H1 (cell line): ENCODE results near the gene CD151. TPM values are rescaled to one million over a fixed set of nuclear protein-coding genes. Genes with fewer than 3 reads are reported as not detected.

Source experiments
- CTCF ChIA-PET: fragments of 300-600 bp; sonication (Branson Sonifier 250); formaldehyde crosslinking; loops from one replicate; lab custom pipeline; 2021; ENCODE audit not compliant: partially characterized antibody; lab: Charles Lee
- POLR2A ChIA-PET: fragments of 300-600 bp; sonication (Branson Sonifier 250); formaldehyde crosslinking; loops from one replicate; lab custom pipeline; 2021; ENCODE audit warnings: inconsistent platforms; ENCODE audit not compliant: partially characterized antibody; lab: Charles Lee
- DNase-seq, 2 experiments: peaks; one replicate each; pipeline versions ENCODE4 v3.0.0 to v3.0.0-alpha.2; 2010 to 2022; ENCODE audit warnings: low spot score in 2 of 2, low read depth in 1 of 2, mixed read lengths in 1 of 2
- FAIRE-seq: peaks from 2 replicates; lab custom pipeline; 2011; peaks lifted over from hg19 to GRCh38; lab: Jason Lieb, UNC
- H2AFZ ChIP-seq: 2 replicates; pipeline ENCODE4 v1.8.1; 2012; ENCODE audit warnings: low read length, inconsistent platforms
- H2AK5ac ChIP-seq: 2 replicates; pipeline ENCODE4 v1.6.1; 2013; ENCODE audit warnings: low read depth, low read length
- H2BK120ac ChIP-seq: replicated peaks from 2 replicates; pipeline ENCODE3; 2013; ENCODE audit warnings: low read depth, low read length, inconsistent platforms
- H2BK12ac ChIP-seq: 2 replicates; pipeline ENCODE4 v1.6.1; 2013; ENCODE audit warnings: low read depth, low read length
- H2BK15ac ChIP-seq: 2 replicates; pipeline ENCODE4 v1.6.1; 2013; ENCODE audit warnings: low read length
- H2BK20ac ChIP-seq: 2 replicates; pipeline ENCODE4 v1.6.1; 2013; ENCODE audit warnings: low read length
- H2BK5ac ChIP-seq: 2 replicates; pipeline ENCODE4 v1.6.1; 2013; ENCODE audit warnings: low read depth, low read length
- H3K14ac ChIP-seq: 2 replicates; pipeline ENCODE4 v1.6.1; 2013; ENCODE audit warnings: inconsistent platforms; ENCODE audit not compliant: insufficient read length
- H3K18ac ChIP-seq: 2 replicates; pipeline ENCODE4 v1.6.1; 2013; ENCODE audit warnings: low read length; ENCODE audit errors: extremely low read depth
- H3K23ac ChIP-seq: 2 replicates; pipeline ENCODE4 v1.6.1; 2013; ENCODE audit warnings: inconsistent platforms; ENCODE audit not compliant: insufficient read length
- H3K23me2 ChIP-seq: 2 replicates; pipeline ENCODE4 v1.6.1; 2013; ENCODE audit warnings: low read depth, low read length
- H3K27ac ChIP-seq: 2 replicates; pipeline ENCODE4 v1.6.1; 2011; ENCODE audit warnings: low read depth, low read length, inconsistent platforms
- H3K27me3 ChIP-seq, 4 experiments: replicated peaks in 1 of 4; 1 replicate in 1 of 4; 2 replicates in 3 of 4; pipeline versions ENCODE4 v1.6.1 to v1.8.1; 2011 to 2013; ENCODE audit warnings: low read length in 3 of 4, mild to moderate bottlenecking in 3 of 4, inconsistent platforms in 2 of 4, mixed read lengths in 2 of 4, moderate library complexity in 1 of 4; ENCODE audit not compliant: control insufficient read depth in 3 of 4, insufficient read depth in 3 of 4; ENCODE audit errors: extremely low read depth in 1 of 4
- H3K36me3 ChIP-seq, 4 experiments: 2 replicates each; pipeline versions ENCODE4 v1.6.1 to v1.8.1; 2011 to 2013; ENCODE audit warnings: mild to moderate bottlenecking in 4 of 4, low read length in 3 of 4, moderate library complexity in 2 of 4, control low read depth in 1 of 4, inconsistent platforms in 1 of 4; ENCODE audit not compliant: insufficient read depth in 4 of 4, control insufficient read depth in 2 of 4
- H3K4ac ChIP-seq: replicated peaks from 2 replicates; pipeline ENCODE3; 2013; ENCODE audit warnings: low read length, low read depth, mixed read lengths, inconsistent platforms; ENCODE audit not compliant: insufficient read length
- H3K4me1 ChIP-seq, 4 experiments: replicated peaks in 1 of 4; 1 replicate in 1 of 4; 2 replicates in 3 of 4; pipeline versions ENCODE4 v1.6.1 to v1.8.1; 2011 to 2013; ENCODE audit warnings: low read length in 3 of 4, inconsistent platforms in 2 of 4, mixed read lengths in 1 of 4; ENCODE audit not compliant: insufficient read depth in 4 of 4, control insufficient read depth in 3 of 4
- H3K4me2 ChIP-seq, 2 experiments: 2 replicates each; pipeline versions ENCODE4 v1.6.1 to v1.8.1; 2011 to 2013; ENCODE audit warnings: low read depth in 2 of 2, low read length in 2 of 2, control low read depth in 1 of 2, inconsistent platforms in 1 of 2, mild to moderate bottlenecking in 1 of 2; ENCODE audit not compliant: insufficient read depth in 1 of 2
- H3K4me3 ChIP-seq, 4 experiments: fragments of 200-600, 300-600 bp in 1 of 4; sonication (generic), shearing (Covaris generic), sonication (Bioruptor Twin) in 1 of 4; 2 replicates each; pipeline versions ENCODE4 v1.5.1 to v1.8.1; 2011 to 2016; ENCODE audit warnings: low read length in 4 of 4, low read depth in 3 of 4, control low read depth in 2 of 4, inconsistent platforms in 2 of 4, mild to moderate bottlenecking in 2 of 4, mixed read lengths in 1 of 4, moderate library complexity in 1 of 4; ENCODE audit not compliant: insufficient read depth in 2 of 4; ENCODE audit errors: extremely low read depth in 1 of 4
- H3K56ac ChIP-seq: replicated peaks from 2 replicates; pipeline ENCODE3; 2013; ENCODE audit warnings: low read depth, mild to moderate bottlenecking, mixed read lengths, low read length, inconsistent platforms; ENCODE audit not compliant: insufficient read length
- H3K79me1 ChIP-seq: 2 replicates; pipeline ENCODE4 v1.6.1; 2013; ENCODE audit warnings: low read depth, low read length, control low read depth
- H3K79me2 ChIP-seq, 2 experiments: 2 replicates each; pipeline versions ENCODE4 v1.6.1 to v1.8.1; 2012 to 2013; ENCODE audit warnings: low read length in 2 of 2, mild to moderate bottlenecking in 2 of 2, inconsistent platforms in 1 of 2; ENCODE audit not compliant: insufficient read depth in 2 of 2, control insufficient read depth in 1 of 2
- H3K9ac ChIP-seq, 4 experiments: replicated peaks in 1 of 4; 1 replicate in 1 of 4; 2 replicates in 3 of 4; pipeline versions ENCODE4 v1.6.1 to v1.8.1; 2011 to 2013; ENCODE audit warnings: low read depth in 3 of 4, low read length in 3 of 4, control low read depth in 2 of 4, mild to moderate bottlenecking in 2 of 4, moderate library complexity in 2 of 4, inconsistent platforms in 1 of 4; ENCODE audit errors: extremely low read depth in 1 of 4
- H3K9me3 ChIP-seq, 2 experiments: 2 replicates each; pipeline versions ENCODE4 v1.6.1 to v1.8.1; 2012 to 2013; ENCODE audit warnings: mild to moderate bottlenecking in 2 of 2, moderate library complexity in 2 of 2, control low read depth in 1 of 2, inconsistent platforms in 1 of 2, low read depth in 1 of 2, low read length in 1 of 2, mixed read lengths in 1 of 2; ENCODE audit not compliant: insufficient read depth in 2 of 2
- H4K20me1 ChIP-seq, 2 experiments: replicated peaks in 1 of 2; 2 replicates each; pipeline versions ENCODE3 to v1.8.1; 2011 to 2013; ENCODE audit warnings: inconsistent platforms in 2 of 2, low read length in 2 of 2, mild to moderate bottlenecking in 1 of 2; ENCODE audit not compliant: insufficient read depth in 2 of 2, control insufficient read depth in 1 of 2
- H4K5ac ChIP-seq: 2 replicates; pipeline ENCODE4 v1.6.1; 2013; ENCODE audit warnings: low read length, low read depth, mixed read lengths, inconsistent platforms; ENCODE audit not compliant: insufficient read length
- H4K8ac ChIP-seq: 2 replicates; pipeline ENCODE4 v1.8.0; 2013; ENCODE audit warnings: mild to moderate bottlenecking, moderate library complexity, low read length, inconsistent platforms; ENCODE audit not compliant: insufficient read depth; ENCODE audit errors: extremely low read depth
- H4K91ac ChIP-seq: replicated peaks from 2 replicates; pipeline ENCODE3; 2013; ENCODE audit warnings: low read length, mixed read lengths, inconsistent platforms; ENCODE audit not compliant: insufficient read length
- CBX8 ChIP-seq: fragments of 300-800, 300-1000 bp; sonication (generic); IDR thresholded peaks from 2 replicates; pipeline ENCODE4 v1.7.1; 2016; ENCODE audit warnings: low read depth, low read length, borderline replicate concordance
- CREB1 ChIP-seq: IDR thresholded peaks from 2 replicates; pipeline ENCODE4 v1.6.1; 2012; ENCODE audit warnings: inconsistent platforms
- EP300 ChIP-seq, 2 experiments: IDR thresholded peaks; 1 replicate in 1 of 2; 2 replicates in 1 of 2; pipeline ENCODE4 v1.6.1; 2011 to 2012; ENCODE audit warnings: low read depth in 2 of 2, low read length in 2 of 2, mild to moderate bottlenecking in 2 of 2, borderline replicate concordance in 1 of 2, inconsistent platforms in 1 of 2, moderate library complexity in 1 of 2
- JUND ChIP-seq: IDR thresholded peaks from 2 replicates; pipeline ENCODE4 v1.6.1; 2011; ENCODE audit warnings: mild to moderate bottlenecking, improper control_type of control experiment, low read length
- KDM4A ChIP-seq: IDR thresholded peaks from one replicate; pipeline ENCODE4 v1.7.1; 2012; ENCODE audit warnings: low read depth, mild to moderate bottlenecking, moderate library complexity, low read length, inconsistent platforms; ENCODE audit not compliant: severe bottlenecking
- MAFK ChIP-seq: IDR thresholded peaks from 2 replicates; pipeline ENCODE4 v1.6.1; 2012; ENCODE audit warnings: low read depth, mild to moderate bottlenecking, improper control_type of control experiment, low read length
- NANOG ChIP-seq: IDR thresholded peaks from 2 replicates; pipeline ENCODE4 v1.6.1; 2011; ENCODE audit warnings: low read length, low read depth, mild to moderate bottlenecking, inconsistent platforms; ENCODE audit not compliant: insufficient read depth, poor library complexity, severe bottlenecking
- SIX5 ChIP-seq: IDR thresholded peaks from 2 replicates; pipeline ENCODE4 v1.6.1; 2011; ENCODE audit warnings: mild to moderate bottlenecking, low read depth, low read length
- SP2 ChIP-seq: IDR thresholded peaks from 2 replicates; pipeline ENCODE4 v1.6.1; 2012; ENCODE audit warnings: mild to moderate bottlenecking, low read length, inconsistent platforms
- SP4 ChIP-seq: IDR thresholded peaks from 2 replicates; pipeline ENCODE4 v1.6.1; 2012; ENCODE audit warnings: low read length, inconsistent platforms
- YY1 ChIP-seq: IDR thresholded peaks from 2 replicates; pipeline ENCODE4 v1.6.1; 2011; ENCODE audit warnings: low read depth, mild to moderate bottlenecking, low read length
- ZNF274 ChIP-seq: IDR thresholded peaks from 2 replicates; pipeline ENCODE4 v1.7.0; 2012; ENCODE audit warnings: low read length, borderline replicate concordance; ENCODE audit errors: extremely low read depth
- WGBS, 2 experiments: shearing (Covaris generic) in 1 of 2; methylation state at CpG; one replicate each; pipeline versions ENCODE4 v1.1.6 to v1.1.7; 2013 to 2015; ENCODE audit warnings: low lambda C conversion rate in 2 of 2, mixed read lengths in 2 of 2, inconsistent platforms in 1 of 2, low coverage in 1 of 2, missing lambda C conversion rate in 1 of 2; ENCODE audit not compliant: insufficient replicate concordance in 2 of 2, insufficient coverage in 1 of 2, insufficient read length in 1 of 2; ENCODE audit errors: extremely low coverage in 1 of 2, missing lambda C conversion rate in 1 of 2; 5-methylcytosine and 5-hydroxymethylcytosine counted together
- polyA plus RNA-seq, 7 experiments: library from polyadenylated mRNA; depleted of rRNA in 3 of 7; stranded (reverse) in 5 of 7; unstranded in 2 of 7; fragments of >200 nt in 5 of 7; fragments of 200-250 nt in 2 of 7; gene quantifications; 1 replicate in 5 of 7; 2 replicates in 1 of 7; 4 replicates in 1 of 7; pipeline versions ENCODE4 v1.2.1 to v1.2.3, GENCODE V29; 2011 to 2013; ENCODE audit warnings: missing spikeins in 2 of 7, mixed read lengths in 2 of 7
- total RNA-seq: library from RNA; stranded (reverse); fragmentation: NEBNext Ultra II Directional; extraction: Animal tissue kit (Norgen Biotek cat#: 25700); gene quantifications from 2 replicates; pipeline ENCODE4 v1.2.1, GENCODE V29; 2021

The CD151 gene
- total and polyA plus RNA-seq, 2 of the 8 experiments (the other 6 are each of a cell fraction or from before 2014, with no cell fraction given), result 101 to 212 TPM

- no peak overlapping the region for H4K91ac ChIP-seq
- peak overlapping the region; percentile 81 to 84 for H3K4me2 ChIP-seq
- CTCF ChIA-PET, result interaction anchor here (0.6 to 2.5 kb wide), 6 partner anchors 10 to 103 kb away, joined by 3 to 17 read pairs (median 4); partner anchors contain the start of genes PNPLA2, POLR2L and TSPAN4
- H2BK12ac ChIP-seq, result 0 out of 2 replicates have a peak overlapping the region, but pooled peaks have one; percentile 23
- H3K14ac ChIP-seq, result no peak overlapping the region
- no peak overlapping the region for H4K8ac ChIP-seq
- POLR2A ChIA-PET, result interaction anchor here (1.0 to 53.0 kb wide), 5 partner anchors 3 to 90 kb away, joined by 3 to 1917 read pairs (median 234); partner anchors contain the start of genes CD151, CEND1, CRACR2B and PIDD1
- H3K79me1 ChIP-seq, result no peaks in the 10 kb centered on the region; the same call in 1 of the 2 replicates
- H3K79me2 ChIP-seq, result no peaks in the 10 kb centered on the region; a peak in 1 of 4 replicates
- no peak overlapping the region for H3K4ac ChIP-seq
- H3K4me1 ChIP-seq, result peaks cover 0 to 45% (median 37%) of the 10 kb centered on the region in 4 experiments; a peak in 6 of 7 replicates
- no peak for FAIRE-seq
- no peak overlapping the region for H2BK15ac ChIP-seq
- H3K4me3 ChIP-seq, result peak overlapping the region; percentile 51 to 76 (median 58)
- peak in 1 of 2 experiments; percentile 77 for DNase-seq
- no peak overlapping the region for H2BK20ac ChIP-seq
- peaks cover 6 to 35% (median 29%) of the 10 kb centered on the region in 4 experiments for H3K27me3 ChIP-seq
- WGBS, 2 experiments, result 4% methylated on average over 26 of the region's 55 CpGs; no CpG with 5 or more reads in 1 of the 2 experiments
- H3K56ac ChIP-seq, result no peak overlapping the region
- no peak overlapping the region for H4K5ac ChIP-seq
- H3K36me3 ChIP-seq, result peaks cover 0 to 13% (median 5%) of the 10 kb centered on the region in 4 experiments; a peak in 4 of 8 replicates
- no peak overlapping the region for H2AFZ ChIP-seq
- no peak overlapping the region for H2BK5ac ChIP-seq
- peaks cover 29% of the 10 kb centered on the region for H3K23me2 ChIP-seq
- H3K9ac ChIP-seq, result peak overlapping the region in 3 of 4 experiments; percentile 13 to 65 (median 62); a peak in 5 of 7 replicates
- H3K18ac ChIP-seq, result peak overlapping the region; percentile 48
- H3K23ac ChIP-seq, result no peak overlapping the region
- H3K27ac ChIP-seq, result no peak overlapping the region
- no peak overlapping the region for H2BK120ac ChIP-seq
- no peak overlapping the region for H2AK5ac ChIP-seq
- H3K9me3 ChIP-seq, result no peaks in the 10 kb centered on the region
- peaks cover 2 to 24% of the 10 kb centered on the region in 2 experiments for H4K20me1 ChIP-seq
- TF ChIP-seq SP2 (no peak), SIX5 (no peak), CREB1 (peak; percentile 48; the same call in 1 of the 2 replicates), ZNF274 (no peak), CBX8 (no peak), KDM4A (peak; percentile 22), JUND (peak; percentile 32; the same call in 1 of the 2 replicates), SP4 (no peak), EP300 (IDR thresholded peaks at IDR 0.05; ENCODE audit: borderline replicate concordance in 1 of 2, low read depth in 2 of 2, low read length in 2 of 2) (no peak), NANOG (no peak), MAFK (no peak), YY1 (0 out of 2 replicates have a peak, but pooled peaks have one; percentile 17)
These were observed 501 bp downstream of the CD151 start for GRCh38 chr11:833114-833791.
